HEK293 (cell line): Measurements from ENCODE around the gene IL18R1.

ENCODE experiments used
- GFI1B ChIP-seq: fragments of 450-650 bp; formaldehyde crosslinking; IDR thresholded peaks from 2 replicates; pipeline ENCODE4 v1.5.1; 2016; ENCODE audit warnings: missing biosample characterization, missing genetic modification characterization
- TCF7L2 ChIP-seq: IDR thresholded peaks from 2 replicates; pipeline ENCODE4 v1.6.1; 2011; ENCODE audit warnings: low read depth, mild to moderate bottlenecking, inconsistent platforms, low read length, moderate library complexity, borderline replicate concordance
- ZNF114 ChIP-seq: fragments of 450-650 bp; formaldehyde crosslinking; IDR thresholded peaks from 2 replicates; pipeline ENCODE4 v1.5.0; 2017; ENCODE audit warnings: missing biosample characterization, missing genetic modification characterization
- ZNF155 ChIP-seq: fragments of 450-650 bp; formaldehyde crosslinking; IDR thresholded peaks from 2 replicates; pipeline ENCODE4 v1.5.1; 2016; ENCODE audit warnings: missing biosample characterization, missing genetic modification characterization
- ZNF266 ChIP-seq: fragments of 450-650 bp; formaldehyde crosslinking; IDR thresholded peaks from 2 replicates; pipeline ENCODE4 v1.5.1; 2016; ENCODE audit warnings: missing biosample characterization, missing genetic modification characterization, low read depth
- ZNF311 ChIP-seq: fragments of 450-650 bp; formaldehyde crosslinking; IDR thresholded peaks from 2 replicates; pipeline ENCODE4 v1.5.1; 2017; ENCODE audit warnings: missing biosample characterization, missing genetic modification characterization, borderline replicate concordance
- ZNF610 ChIP-seq: fragments of 450-650 bp; formaldehyde crosslinking; IDR thresholded peaks from 2 replicates; pipeline ENCODE4 v1.5.1; 2016; ENCODE audit warnings: missing biosample characterization, missing genetic modification characterization, borderline replicate concordance
- ZNF777 ChIP-seq: fragments of 450-650 bp; formaldehyde crosslinking; IDR thresholded peaks from 2 replicates; pipeline ENCODE4 v1.5.1; 2017; ENCODE audit warnings: missing biosample characterization, missing genetic modification characterization, borderline replicate concordance
- TF ChIP-seq, protein P1 (sequence below): fragments of 450-650 bp; formaldehyde crosslinking; IDR thresholded peaks from 2 replicates; pipeline ENCODE4 v1.5.1; 2016; ENCODE audit warnings: missing biosample characterization, missing genetic modification characterization

DNA sequence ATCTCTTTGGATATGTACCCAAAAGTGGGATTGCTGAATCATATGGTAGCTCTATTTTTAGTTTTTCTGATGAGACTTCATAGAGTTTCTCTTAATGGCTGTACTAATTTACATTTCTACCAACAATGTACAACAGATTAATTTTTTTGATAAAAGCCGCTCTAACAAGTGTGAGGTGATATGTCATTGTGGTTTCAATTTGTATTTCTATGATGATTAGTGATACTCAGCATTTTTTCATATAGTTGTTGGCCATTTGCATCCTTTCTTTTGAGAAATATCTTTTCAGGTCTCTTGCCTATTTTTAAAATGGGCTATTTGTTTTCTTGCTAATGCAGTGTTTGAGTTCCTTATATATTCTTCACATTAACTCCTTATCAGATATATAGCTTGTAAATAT is 71.7 kb downstream of the IL18R1 start:
- TF ChIP-seq ZNF311 (tag by site-specific recombination) (no peak), ZNF777 (tag by site-specific recombination) (no peak), ZNF155 (tag by site-specific recombination) (no peak), TCF7L2 (no peak), ZNF266 (tag by site-specific recombination) (no peak), ZNF610 (tag by site-specific recombination) (no peak), ZNF114 (tag by site-specific recombination) (no peak), GFI1B (tag by site-specific recombination) (no peak)
- TF ChIP-seq, protein P1, sequence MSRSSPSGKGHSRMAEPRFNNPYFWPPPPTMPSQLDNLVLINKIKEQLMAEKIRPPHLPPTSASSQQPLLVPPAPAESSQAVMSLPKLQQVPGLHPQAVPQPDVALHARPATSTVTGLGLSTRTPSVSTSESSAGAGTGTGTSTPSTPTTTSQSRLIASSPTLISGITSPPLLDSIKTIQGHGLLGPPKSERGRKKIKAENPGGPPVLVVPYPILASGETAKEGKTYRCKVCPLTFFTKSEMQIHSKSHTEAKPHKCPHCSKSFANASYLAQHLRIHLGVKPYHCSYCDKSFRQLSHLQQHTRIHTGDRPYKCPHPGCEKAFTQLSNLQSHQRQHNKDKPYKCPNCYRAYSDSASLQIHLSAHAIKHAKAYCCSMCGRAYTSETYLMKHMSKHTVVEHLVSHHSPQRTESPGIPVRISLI = no peak
